HepG2 (cell line): Measurements from ENCODE around the gene SLC2A10. TPM values are rescaled to one million over a fixed set of nuclear protein-coding genes. Genes with fewer than 3 reads are reported as not detected.

ENCODE experiments used
- AGO2 ChIP-seq: fragments of 200-400 bp; formaldehyde crosslinking; optimal IDR thresholded peaks from 2 replicates; pipeline ENCODE3; 2017; ENCODE audit warnings: mild to moderate bottlenecking, low read depth, low read length, moderate library complexity
- ARNT ChIP-seq: fragments of 450-650 bp; IDR thresholded peaks from 2 replicates; pipeline ENCODE4 v1.6.1; 2017
- CHCHD3 ChIP-seq: sonication (generic); formaldehyde crosslinking; IDR thresholded peaks from 2 replicates; pipeline ENCODE4 v1.8.0; 2022; ENCODE audit warnings: mild to moderate bottlenecking, missing genetic modification reagents, moderate library complexity
- FOSL1 ChIP-seq: sonication (generic); formaldehyde crosslinking; IDR thresholded peaks from 2 replicates; pipeline ENCODE4 v1.9.0; 2021; ENCODE audit warnings: missing genetic modification reagents, borderline replicate concordance
- GATAD1 ChIP-seq: IDR thresholded peaks from 2 replicates; pipeline ENCODE4 v1.6.1; 2016; ENCODE audit warnings: missing genetic modification reagents, missing compliant biosample characterization
- HES4 ChIP-seq: sonication (generic); formaldehyde crosslinking; IDR thresholded peaks from 2 replicates; pipeline ENCODE4 v1.9.0; 2021; ENCODE audit warnings: mild to moderate bottlenecking, missing genetic modification reagents, borderline replicate concordance
- KDM5B ChIP-seq: sonication (generic); formaldehyde crosslinking; IDR thresholded peaks from 2 replicates; pipeline ENCODE4 v1.4.0; 2020; ENCODE audit warnings: missing genetic modification reagents, mild to moderate bottlenecking, borderline replicate concordance
- MXD4 ChIP-seq: IDR thresholded peaks from 2 replicates; pipeline ENCODE4 v1.6.1; 2016; ENCODE audit warnings: mild to moderate bottlenecking, missing biosample characterization, missing genetic modification reagents
- NFE2L2 ChIP-seq: fragments of 150-350 bp; IDR thresholded peaks from 2 replicates; pipeline ENCODE4 v1.6.1; 2014; ENCODE audit warnings: low read length
- PAWR ChIP-seq: sonication (generic); formaldehyde crosslinking; IDR thresholded peaks from 2 replicates; pipeline ENCODE4 v1.4.0; 2020; ENCODE audit warnings: missing genetic modification reagents, mild to moderate bottlenecking, borderline replicate concordance
- SRSF1 ChIP-seq: fragments of 200-400 bp; formaldehyde crosslinking; optimal IDR thresholded peaks from 2 replicates; pipeline ENCODE3; 2017; ENCODE audit warnings: mild to moderate bottlenecking, low read depth, low read length, moderate library complexity
- STAT5B ChIP-seq: sonication (generic); formaldehyde crosslinking; IDR thresholded peaks from 2 replicates; pipeline ENCODE4 v1.4.0; 2020; ENCODE audit warnings: missing genetic modification reagents
- TAF1 ChIP-seq: sonication (generic); formaldehyde crosslinking; IDR thresholded peaks from 2 replicates; pipeline ENCODE4 v1.4.0; 2020; ENCODE audit warnings: missing genetic modification reagents
- ZNF205 ChIP-seq: IDR thresholded peaks from 2 replicates; pipeline ENCODE4 v1.6.1; 2018; ENCODE audit warnings: missing biosample characterization, missing genetic modification reagents
- ZNF530 ChIP-seq: sonication (generic); formaldehyde crosslinking; IDR thresholded peaks from 2 replicates; pipeline ENCODE4 v1.5.0; 2020; ENCODE audit warnings: low read depth, mild to moderate bottlenecking, missing genetic modification reagents
- ZNF557 ChIP-seq: sonication (generic); formaldehyde crosslinking; IDR thresholded peaks from 2 replicates; pipeline ENCODE4 v1.4.0; 2020; ENCODE audit warnings: missing genetic modification reagents
- ZNF839 ChIP-seq: sonication (generic); formaldehyde crosslinking; IDR thresholded peaks from 2 replicates; pipeline ENCODE4 v1.4.0; 2020; ENCODE audit warnings: missing genetic modification reagents, mild to moderate bottlenecking, borderline replicate concordance
- ZNF883 ChIP-seq: sonication (generic); formaldehyde crosslinking; IDR thresholded peaks from 2 replicates; pipeline ENCODE4 v1.5.1; 2020; ENCODE audit warnings: mild to moderate bottlenecking, missing genetic modification reagents; ENCODE audit errors: not compliant biosample characterization
- polyA plus RNA-seq, 8 experiments: library from polyadenylated mRNA; depleted of rRNA in 3 of 8; stranded (reverse) in 7 of 8; unstranded in 1 of 8; fragments of >200 nt; fragmentation: Illumina TruSeq in 4 of 8; extraction: Trizol in 4 of 8; gene quantifications; 2 replicates each; pipeline versions ENCODE4 v1.2.1 to v1.2.3, GENCODE V29; 2011 to 2016; ENCODE audit warnings: low read depth in 4 of 8, missing spikeins in 1 of 8, mixed read lengths in 1 of 8; ENCODE audit not compliant: insufficient read depth in 1 of 8
- total RNA-seq, 5 experiments: library from RNA; depleted of rRNA; stranded (reverse); fragments of >200 nt; fragmentation: Illumina TruSeq; extraction: Trizol; gene quantifications; 2 replicates each; pipeline ENCODE4 v1.2.3, GENCODE V29; 2016; ENCODE audit warnings: low read depth in 1 of 5
- TF ChIP-seq, protein P1 (sequence below): sonication (generic); formaldehyde crosslinking; IDR thresholded peaks from 2 replicates; pipeline ENCODE4 v1.5.1; 2020; ENCODE audit warnings: mild to moderate bottlenecking, missing genetic modification reagents, borderline replicate concordance
- TF ChIP-seq, protein P2 (sequence below): sonication (generic); formaldehyde crosslinking; IDR thresholded peaks from 2 replicates; pipeline ENCODE4 v1.8.0; 2022; ENCODE audit warnings: mild to moderate bottlenecking, missing genetic modification reagents
- TF ChIP-seq, protein P3 (sequence below): sonication (generic); formaldehyde crosslinking; IDR thresholded peaks from 2 replicates; pipeline ENCODE4 v1.4.0; 2020; ENCODE audit warnings: mild to moderate bottlenecking, missing genetic modification reagents

SLC2A10 gene
- total and polyA plus RNA-seq, 2 of the 13 experiments (the other 11 are each of a cell fraction or from before 2014, with no cell fraction given): 16.0 to 18.4 TPM

DNA sequence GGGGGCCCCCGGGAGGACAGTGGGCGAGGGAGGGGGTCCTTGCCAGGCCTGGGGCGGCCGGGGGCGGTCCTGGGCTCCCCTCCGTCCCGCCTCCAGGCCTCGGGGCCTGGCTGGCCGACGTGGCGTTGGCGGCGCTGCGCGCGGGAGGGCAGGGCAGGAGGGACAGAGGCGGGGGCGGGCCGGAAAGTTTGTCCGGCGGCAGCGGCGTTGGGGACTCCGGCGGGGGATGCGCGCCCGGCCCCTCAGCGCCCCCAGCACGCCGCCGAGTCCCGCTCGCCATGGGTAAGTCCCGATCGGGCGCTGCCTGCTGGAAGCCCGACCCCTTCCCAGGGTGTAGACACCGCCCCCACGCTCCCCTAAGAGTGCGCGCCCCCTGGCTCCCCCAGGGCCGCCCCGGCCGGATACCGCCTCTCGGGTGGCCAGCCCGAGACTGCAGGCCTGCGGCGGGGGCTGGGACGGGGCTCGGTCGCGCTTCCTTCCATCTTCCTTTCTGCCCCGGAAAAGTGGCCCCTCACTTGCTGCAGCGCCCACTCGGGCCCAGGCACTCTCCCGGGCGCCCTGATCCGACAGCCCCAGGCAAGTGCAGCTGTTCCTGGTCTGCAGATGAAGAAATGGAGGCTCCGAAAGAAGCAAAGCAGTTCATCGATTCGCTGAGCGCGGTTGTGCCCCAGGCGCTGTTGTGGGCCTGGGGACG lies at the start of gene SLC2A10 (continued):
- TF ChIP-seq, protein P1, sequence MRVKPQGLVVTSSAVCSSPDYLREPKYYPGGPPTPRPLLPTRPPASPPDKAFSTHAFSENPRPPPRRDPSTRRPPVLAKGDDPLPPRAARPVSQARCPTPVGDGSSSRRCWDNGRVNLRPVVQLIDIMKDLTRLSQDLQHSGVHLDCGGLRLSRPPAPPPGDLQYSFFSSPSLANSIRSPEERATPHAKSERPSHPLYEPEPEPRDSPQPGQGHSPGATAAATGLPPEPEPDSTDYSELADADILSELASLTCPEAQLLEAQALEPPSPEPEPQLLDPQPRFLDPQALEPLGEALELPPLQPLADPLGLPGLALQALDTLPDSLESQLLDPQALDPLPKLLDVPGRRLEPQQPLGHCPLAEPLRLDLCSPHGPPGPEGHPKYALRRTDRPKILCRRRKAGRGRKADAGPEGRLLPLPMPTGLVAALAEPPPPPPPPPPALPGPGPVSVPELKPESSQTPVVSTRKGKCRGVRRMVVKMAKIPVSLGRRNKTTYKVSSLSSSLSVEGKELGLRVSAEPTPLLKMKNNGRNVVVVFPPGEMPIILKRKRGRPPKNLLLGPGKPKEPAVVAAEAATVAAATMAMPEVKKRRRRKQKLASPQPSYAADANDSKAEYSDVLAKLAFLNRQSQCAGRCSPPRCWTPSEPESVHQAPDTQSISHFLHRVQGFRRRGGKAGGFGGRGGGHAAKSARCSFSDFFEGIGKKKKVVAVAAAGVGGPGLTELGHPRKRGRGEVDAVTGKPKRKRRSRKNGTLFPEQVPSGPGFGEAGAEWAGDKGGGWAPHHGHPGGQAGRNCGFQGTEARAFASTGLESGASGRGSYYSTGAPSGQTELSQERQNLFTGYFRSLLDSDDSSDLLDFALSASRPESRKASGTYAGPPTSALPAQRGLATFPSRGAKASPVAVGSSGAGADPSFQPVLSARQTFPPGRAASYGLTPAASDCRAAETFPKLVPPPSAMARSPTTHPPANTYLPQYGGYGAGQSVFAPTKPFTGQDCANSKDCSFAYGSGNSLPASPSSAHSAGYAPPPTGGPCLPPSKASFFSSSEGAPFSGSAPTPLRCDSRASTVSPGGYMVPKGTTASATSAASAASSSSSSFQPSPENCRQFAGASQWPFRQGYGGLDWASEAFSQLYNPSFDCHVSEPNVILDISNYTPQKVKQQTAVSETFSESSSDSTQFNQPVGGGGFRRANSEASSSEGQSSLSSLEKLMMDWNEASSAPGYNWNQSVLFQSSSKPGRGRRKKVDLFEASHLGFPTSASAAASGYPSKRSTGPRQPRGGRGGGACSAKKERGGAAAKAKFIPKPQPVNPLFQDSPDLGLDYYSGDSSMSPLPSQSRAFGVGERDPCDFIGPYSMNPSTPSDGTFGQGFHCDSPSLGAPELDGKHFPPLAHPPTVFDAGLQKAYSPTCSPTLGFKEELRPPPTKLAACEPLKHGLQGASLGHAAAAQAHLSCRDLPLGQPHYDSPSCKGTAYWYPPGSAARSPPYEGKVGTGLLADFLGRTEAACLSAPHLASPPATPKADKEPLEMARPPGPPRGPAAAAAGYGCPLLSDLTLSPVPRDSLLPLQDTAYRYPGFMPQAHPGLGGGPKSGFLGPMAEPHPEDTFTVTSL (CRISPR knock-in tag): peak; percentile 78
- TF ChIP-seq TAF1 (CRISPR knock-in tag) (peak; percentile 66), MXD4 (CRISPR knock-in tag) (peak; percentile 54), STAT5B (CRISPR knock-in tag) (peak; percentile 81), ZNF530 (CRISPR knock-in tag) (peak; percentile 87; the same call in 1 of the 2 replicates), ARNT (no peak), SRSF1 (peak; percentile 63), ZNF883 (CRISPR knock-in tag) (peak; percentile 86), KDM5B (CRISPR knock-in tag) (peak; percentile 95; the same call in 1 of the 2 replicates), HES4 (CRISPR knock-in tag) (no peak; the same call in none of the 2 replicates), NFE2L2 (no peak), CHCHD3 (CRISPR knock-in tag) (no peak), ZNF839 (CRISPR knock-in tag) (0 out of 2 replicates have a peak, but pooled peaks have one; percentile 29), FOSL1 (no peak), ZNF205 (CRISPR knock-in tag) (no peak), GATAD1 (no peak; the same call in 1 of the 2 replicates), PAWR (CRISPR knock-in tag) (no peak), ZNF557 (CRISPR knock-in tag) (no peak; the same call in 1 of the 2 replicates), AGO2 (peak; percentile 54)
- TF ChIP-seq, protein P2, sequence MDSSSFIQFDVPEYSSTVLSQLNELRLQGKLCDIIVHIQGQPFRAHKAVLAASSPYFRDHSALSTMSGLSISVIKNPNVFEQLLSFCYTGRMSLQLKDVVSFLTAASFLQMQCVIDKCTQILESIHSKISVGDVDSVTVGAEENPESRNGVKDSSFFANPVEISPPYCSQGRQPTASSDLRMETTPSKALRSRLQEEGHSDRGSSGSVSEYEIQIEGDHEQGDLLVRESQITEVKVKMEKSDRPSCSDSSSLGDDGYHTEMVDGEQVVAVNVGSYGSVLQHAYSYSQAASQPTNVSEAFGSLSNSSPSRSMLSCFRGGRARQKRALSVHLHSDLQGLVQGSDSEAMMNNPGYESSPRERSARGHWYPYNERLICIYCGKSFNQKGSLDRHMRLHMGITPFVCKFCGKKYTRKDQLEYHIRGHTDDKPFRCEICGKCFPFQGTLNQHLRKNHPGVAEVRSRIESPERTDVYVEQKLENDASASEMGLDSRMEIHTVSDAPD (CRISPR knock-in tag): no peak
- TF ChIP-seq, protein P3, sequence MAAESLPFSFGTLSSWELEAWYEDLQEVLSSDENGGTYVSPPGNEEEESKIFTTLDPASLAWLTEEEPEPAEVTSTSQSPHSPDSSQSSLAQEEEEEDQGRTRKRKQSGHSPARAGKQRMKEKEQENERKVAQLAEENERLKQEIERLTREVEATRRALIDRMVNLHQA (CRISPR knock-in tag): no peak
